ENCODE data around the gene CACNG3.
"Not testable (repeated sequence)": the region's sequence is repeated elsewhere in the genome, so short reads cannot be mapped to it uniquely, and the experiment has no call there.

The CACNG3 gene

GRCh38 chr16:24221219-24221618 lies 34.9 kb upstream of the CACNG3 start:
- DNase-seq (ENCODE audit: low read depth, low spot score) = no peak
- H3K36me3 ChIP-seq (ENCODE audit: insufficient read depth, insufficient read length, low read length) = no peaks in the 10 kb centered on the region
- no peaks in the 10 kb centered on the region for H3K27me3 ChIP-seq (ENCODE audit: insufficient read depth, insufficient read length)
- no peak for TF ChIP-seq ZNF274 (IDR thresholded peaks at IDR 0.05; ENCODE audit: low read depth, low read length)
- no peak for TF ChIP-seq SUZ12 (IDR thresholded peaks at IDR 0.05; ENCODE audit: extremely low read depth, insufficient read depth, insufficient read length)
- no peak for TF ChIP-seq YY1 (IDR thresholded peaks at IDR 0.05; ENCODE audit: insufficient read depth, insufficient read length)
- H3K9me3 ChIP-seq (ENCODE audit: insufficient read depth, low read length) = peaks cover 11% of the 10 kb centered on the region; the same call in 1 of the 2 replicates
- H3K4me3 ChIP-seq (ENCODE audit: insufficient read length, low read depth) = no peak overlapping the region
- H3K9ac ChIP-seq (ENCODE audit: insufficient read length, low read depth) = no peak overlapping the region
- H3K4me1 ChIP-seq (ENCODE audit: insufficient read depth, insufficient read length) = no peaks in the 10 kb centered on the region

- Histone ChIP-seq H3K4me1 (ENCODE audit: insufficient read depth, insufficient read length) (no peaks in the 10 kb centered on the region), H3K4me3 (ENCODE audit: insufficient read length, low read depth) (no peak overlapping the region), H3K9ac (ENCODE audit: insufficient read length, low read depth) (no peak overlapping the region), H3K36me3 (ENCODE audit: insufficient read depth, insufficient read length, low read length) (no peaks in the 10 kb centered on the region), H3K9me3 (ENCODE audit: insufficient read depth, low read length) (peaks cover 11% of the 10 kb centered on the region; the same call in 1 of the 2 replicates), H3K27me3 (ENCODE audit: insufficient read depth, insufficient read length) (no peaks in the 10 kb centered on the region)
- TF ChIP-seq SUZ12 (IDR thresholded peaks at IDR 0.05; ENCODE audit: extremely low read depth, insufficient read depth, insufficient read length) (no peak), ZNF274 (IDR thresholded peaks at IDR 0.05; ENCODE audit: low read depth, low read length) (no peak), YY1 (IDR thresholded peaks at IDR 0.05; ENCODE audit: insufficient read depth, insufficient read length) (no peak)
- no peak for DNase-seq (ENCODE audit: low read depth, low spot score)
These were observed 27.6 kb upstream of the CACNG3 start for GRCh38 chr16:24228514-24228913.

- no peaks in the 10 kb centered on the region for H3K4me1 ChIP-seq (ENCODE audit: insufficient read depth, insufficient read length)
- TF ChIP-seq YY1 (IDR thresholded peaks at IDR 0.05; ENCODE audit: insufficient read depth, insufficient read length) = no peak
- no peak for TF ChIP-seq ZNF274 (IDR thresholded peaks at IDR 0.05; ENCODE audit: low read depth, low read length)
- no peak for TF ChIP-seq SUZ12 (IDR thresholded peaks at IDR 0.05; ENCODE audit: extremely low read depth, insufficient read depth, insufficient read length)
- no peaks in the 10 kb centered on the region for H3K27me3 ChIP-seq (ENCODE audit: insufficient read depth, insufficient read length)
- H3K36me3 ChIP-seq (ENCODE audit: insufficient read depth, insufficient read length, low read length) = no peaks in the 10 kb centered on the region
- no peak overlapping the region for H3K9ac ChIP-seq (ENCODE audit: insufficient read length, low read depth)
- no peak overlapping the region for H3K4me3 ChIP-seq (ENCODE audit: insufficient read length, low read depth)
- H3K9me3 ChIP-seq (ENCODE audit: insufficient read depth, low read length) = no peaks in the 10 kb centered on the region; the same call in 1 of the 2 replicates
- no peak for DNase-seq (ENCODE audit: low read depth, low spot score)
These were observed 23.2 kb upstream of the CACNG3 start for GRCh38 chr16:24232936-24233335.

- Histone ChIP-seq H3K4me3 (ENCODE audit: insufficient read length, low read depth) (no peak overlapping the region), H3K4me1 (ENCODE audit: insufficient read depth, insufficient read length) (no peaks in the 10 kb centered on the region), H3K9me3 (ENCODE audit: insufficient read depth, low read length) (peaks cover 6% of the 10 kb centered on the region; the same call in 1 of the 2 replicates), H3K27me3 (ENCODE audit: insufficient read depth, insufficient read length) (no peaks in the 10 kb centered on the region), H3K36me3 (ENCODE audit: insufficient read depth, insufficient read length, low read length) (no peaks in the 10 kb centered on the region), H3K9ac (ENCODE audit: insufficient read length, low read depth) (no peak overlapping the region)
- DNase-seq (ENCODE audit: low read depth, low spot score) = no peak
- TF ChIP-seq SUZ12 (IDR thresholded peaks at IDR 0.05; ENCODE audit: extremely low read depth, insufficient read depth, insufficient read length) (no peak), YY1 (IDR thresholded peaks at IDR 0.05; ENCODE audit: insufficient read depth, insufficient read length) (no peak), ZNF274 (IDR thresholded peaks at IDR 0.05; ENCODE audit: low read depth, low read length) (no peak)
These were observed 21.4 kb upstream of the CACNG3 start for GRCh38 chr16:24234737-24235136.

GRCh38 chr16:24235806-24236205 lies 20.3 kb upstream of the CACNG3 start:
- Histone ChIP-seq H3K4me3 (ENCODE audit: insufficient read length, low read depth) (no peak overlapping the region), H3K9me3 (ENCODE audit: insufficient read depth, low read length) (peaks cover 17% of the 10 kb centered on the region; the same call in 1 of the 2 replicates), H3K36me3 (ENCODE audit: insufficient read depth, insufficient read length, low read length) (no peaks in the 10 kb centered on the region), H3K27me3 (ENCODE audit: insufficient read depth, insufficient read length) (no peaks in the 10 kb centered on the region), H3K9ac (ENCODE audit: insufficient read length, low read depth) (no peak overlapping the region), H3K4me1 (ENCODE audit: insufficient read depth, insufficient read length) (no peaks in the 10 kb centered on the region)
- DNase-seq (ENCODE audit: low read depth, low spot score) = no peak
- no peak for TF ChIP-seq ZNF274 (IDR thresholded peaks at IDR 0.05; ENCODE audit: low read depth, low read length)
- TF ChIP-seq YY1 (IDR thresholded peaks at IDR 0.05; ENCODE audit: insufficient read depth, insufficient read length) = no peak
- no peak for TF ChIP-seq SUZ12 (IDR thresholded peaks at IDR 0.05; ENCODE audit: extremely low read depth, insufficient read depth, insufficient read length)

- H3K9ac ChIP-seq (ENCODE audit: insufficient read length, low read depth); H3K4me1 ChIP-seq (ENCODE audit: insufficient read depth, insufficient read length); H3K36me3 ChIP-seq (ENCODE audit: insufficient read depth, insufficient read length, low read length); DNase-seq (ENCODE audit: low read depth, low spot score); H3K4me3 ChIP-seq (ENCODE audit: insufficient read length, low read depth); H3K27me3 ChIP-seq (ENCODE audit: insufficient read depth, insufficient read length): not testable (repeated sequence)
- peaks cover 17% of the 10 kb centered on the region; the same call in 1 of the 2 replicates for H3K9me3 ChIP-seq (ENCODE audit: insufficient read depth, low read length)
These were observed 17.3 kb upstream of the CACNG3 start for GRCh38 chr16:24238846-24239245.

GRCh38 chr16:24246911-24247607 lies 9.1 kb upstream of the CACNG3 start:
- Histone ChIP-seq H3K9ac (ENCODE audit: insufficient read length, low read depth) (no peak overlapping the region), H3K27me3 (ENCODE audit: insufficient read depth, insufficient read length) (no peaks in the 10 kb centered on the region), H3K9me3 (ENCODE audit: insufficient read depth, low read length) (no peaks in the 10 kb centered on the region), H3K36me3 (ENCODE audit: insufficient read depth, insufficient read length, low read length) (no peaks in the 10 kb centered on the region), H3K4me1 (ENCODE audit: insufficient read depth, insufficient read length) (no peaks in the 10 kb centered on the region), H3K4me3 (ENCODE audit: insufficient read length, low read depth) (no peak overlapping the region)
- no peak for TF ChIP-seq SUZ12 (IDR thresholded peaks at IDR 0.05; ENCODE audit: extremely low read depth, insufficient read depth, insufficient read length)
- no peak for TF ChIP-seq YY1 (IDR thresholded peaks at IDR 0.05; ENCODE audit: insufficient read depth, insufficient read length)
- no peak for TF ChIP-seq ZNF274 (IDR thresholded peaks at IDR 0.05; ENCODE audit: low read depth, low read length)
- no peak for DNase-seq (ENCODE audit: low read depth, low spot score)
